Measurements from ENCODE around the gene PRKCB.

GRCh38 chr16:24041834-24042631 lies 206.2 kb downstream of the PRKCB start:
- TF ChIP-seq CTCF (IDR thresholded peaks at IDR 0.05) (no peak), POLR2A (IDR thresholded peaks at IDR 0.05) (no peak)

All from ovary (tissue), 3 donors.